Panc1 (cell line): ENCODE data around the gene SNAP23. TPM values are rescaled to one million over a fixed set of nuclear protein-coding genes. Genes with fewer than 3 reads are reported as not detected.

Source experiments
- ATAC-seq: fragments of 200-7000 bp; cut with Tn5 transposase; 2 replicates; pipeline ENCODE4 v1.9.1; 2020; ENCODE audit warnings: mild to moderate bottlenecking, moderate library complexity
- BruUV-seq: library from RNA; stranded (reverse); fragments of 400-500 nt; replicated peaks from 2 replicates; lab custom pipeline; 2021; lab: Mats Ljungman, UMichigan
- CTCF ChIA-PET: fragments of 300-600 bp; sonication (Branson Sonifier 250); formaldehyde crosslinking; loops from one replicate; lab custom pipeline; 2022; ENCODE audit warnings: antibody characterized with exemption; lab: Charles Lee
- POLR2A ChIA-PET: fragments of 300-600 bp; sonication (Branson Sonifier 250); formaldehyde crosslinking; loops from one replicate; lab custom pipeline; 2022; ENCODE audit warnings: antibody characterized with exemption; lab: Charles Lee
- DNase-seq: peaks from one replicate; pipeline ENCODE4 v3.0.0-alpha.2; 2010; ENCODE audit warnings: low read depth, low spot score
- H3K27ac ChIP-seq: 2 replicates; pipeline ENCODE4 v1.5.1; 2011; ENCODE audit warnings: mild to moderate bottlenecking, low read length, inconsistent platforms
- H3K27me3 ChIP-seq: fragments of 200-500 bp; sonication (Bioruptor generic); 2 replicates; pipeline ENCODE4 v1.6.0; 2014; ENCODE audit warnings: low read length, inconsistent platforms; ENCODE audit not compliant: control insufficient read depth, insufficient read depth
- H3K36me3 ChIP-seq: fragments of 200-500 bp; sonication (Bioruptor generic); 2 replicates; pipeline ENCODE4 v1.5.1; 2014; ENCODE audit warnings: inconsistent platforms, mild to moderate bottlenecking, low read length, moderate library complexity; ENCODE audit not compliant: control insufficient read depth, insufficient read depth
- H3K4me1 ChIP-seq: 2 replicates; pipeline ENCODE4 v1.5.1; 2011; ENCODE audit warnings: inconsistent platforms, mild to moderate bottlenecking, low read length, moderate library complexity; ENCODE audit not compliant: control insufficient read depth, insufficient read depth
- H3K4me3 ChIP-seq, 2 experiments: 2 replicates each; pipeline ENCODE4 v1.5.1; 2011 to 2012; ENCODE audit warnings: low read depth in 2 of 2, low read length in 2 of 2, mild to moderate bottlenecking in 2 of 2, inconsistent platforms in 1 of 2, moderate library complexity in 1 of 2
- H3K9me3 ChIP-seq: fragments of 200-500 bp; sonication (Bioruptor generic); 2 replicates; pipeline ENCODE4 v1.5.1; 2014; ENCODE audit warnings: low read depth, mild to moderate bottlenecking, inconsistent platforms, low read length, moderate library complexity; ENCODE audit not compliant: control insufficient read depth, insufficient read depth
- CTCF ChIP-seq: fragments of 450-650 bp; IDR thresholded peaks from 2 replicates; pipeline ENCODE4 v1.5.1; 2017; ENCODE audit warnings: mild to moderate bottlenecking
- POLR2AphosphoS5 ChIP-seq: IDR thresholded peaks from 2 replicates; pipeline ENCODE4 v1.6.1; 2012; ENCODE audit warnings: mild to moderate bottlenecking, low read depth, low read length, moderate library complexity
- REST ChIP-seq, 2 experiments: IDR thresholded peaks; 2 replicates each; pipeline ENCODE4 v1.6.1; 2011 to 2012; ENCODE audit warnings: low read depth in 2 of 2, control low read depth in 1 of 2, low read length in 1 of 2, mild to moderate bottlenecking in 1 of 2, moderate library complexity in 1 of 2; ENCODE audit not compliant: insufficient read depth in 1 of 2
- SIN3A ChIP-seq: IDR thresholded peaks from 2 replicates; pipeline ENCODE4 v1.6.1; 2012; ENCODE audit warnings: low read depth, mild to moderate bottlenecking, low read length, moderate library complexity, borderline replicate concordance; ENCODE audit not compliant: insufficient read depth
- TCF7L2 ChIP-seq: IDR thresholded peaks from 2 replicates; pipeline ENCODE4 v1.6.1; 2011; ENCODE audit warnings: mild to moderate bottlenecking, low read depth, low read length, inconsistent platforms
- in situ Hi-C: cut with HindIII; loops from 2 replicates; pipeline ENCODE4 v1.10.0; 2016; ENCODE audit warnings: low sequenced_read_pairs, low pct_unique_long_range_greater_than_20kb
- intact Hi-C: fragments of 100-400 bp; cut with micrococcal nuclease; formaldehyde crosslinking; loops from one replicate; pipeline ENCODE4 v1.10.0; 2022; ENCODE audit not compliant: unreplicated experiment
- total RNA-seq: library from RNA; stranded (reverse); gene quantifications from one replicate; pipeline ENCODE4 v1.2.1, GENCODE V29; 2021; ENCODE audit not compliant: unreplicated experiment

Gene SNAP23
- total RNA-seq, 1 experiment from 2014 or later: 48.9 TPM

- no TSS peak for BruUV-seq
- Histone ChIP-seq H3K27ac (no peak overlapping the region), H3K4me3 (no peak overlapping the region), H3K36me3 (no peaks in the 10 kb centered on the region), H3K9me3 (no peaks in the 10 kb centered on the region), H3K27me3 (no peaks in the 10 kb centered on the region), H3K4me1 (no peaks in the 10 kb centered on the region)
- DNase-seq (no peak), ATAC-seq (no peak)
- intact Hi-C loops (no loop called here), in situ Hi-C loops (no loop called here)
- TF ChIP-seq SIN3A (no peak), TCF7L2 (no peak), POLR2AphosphoS5 (no peak), REST (IDR thresholded peaks at IDR 0.05; ENCODE audit: insufficient read depth in 1 of 2, low read depth in 2 of 2, low read length in 1 of 2) (no peak), CTCF (no peak)
- CTCF ChIA-PET: no interaction called here
- POLR2A ChIA-PET: no interaction called here
Measured at GRCh38 chr15:42511007-42511391, 15.6 kb downstream of the SNAP23 start.

- H3K27ac ChIP-seq: no peak overlapping the region
- peaks cover 6% of the 10 kb centered on the region; the same call in 1 of the 2 replicates for H3K36me3 ChIP-seq
- no peaks in the 10 kb centered on the region for H3K9me3 ChIP-seq
- H3K4me1 ChIP-seq: no peaks in the 10 kb centered on the region
- peak; percentile 51; the same call in 1 of the 2 replicates for ATAC-seq
- no peak overlapping the region for H3K4me3 ChIP-seq
- no peak for DNase-seq
- in situ Hi-C loops (no loop called here), intact Hi-C loops (no loop called here)
- H3K27me3 ChIP-seq: no peaks in the 10 kb centered on the region
- ChIA-PET POLR2A (no interaction called here), CTCF (no interaction called here)
- TF ChIP-seq SIN3A: no peak
- no peak for TF ChIP-seq REST (IDR thresholded peaks at IDR 0.05; ENCODE audit: insufficient read depth in 1 of 2, low read depth in 2 of 2, low read length in 1 of 2)
- no peak for TF ChIP-seq CTCF
- no peak for TF ChIP-seq POLR2AphosphoS5
- no peak for TF ChIP-seq TCF7L2
- BruUV-seq: no TSS peak
Measured at GRCh38 chr15:42523331-42523730, 27.9 kb downstream of the SNAP23 start.
